ENCODE data around the gene POLE.

The POLE gene

DNA sequence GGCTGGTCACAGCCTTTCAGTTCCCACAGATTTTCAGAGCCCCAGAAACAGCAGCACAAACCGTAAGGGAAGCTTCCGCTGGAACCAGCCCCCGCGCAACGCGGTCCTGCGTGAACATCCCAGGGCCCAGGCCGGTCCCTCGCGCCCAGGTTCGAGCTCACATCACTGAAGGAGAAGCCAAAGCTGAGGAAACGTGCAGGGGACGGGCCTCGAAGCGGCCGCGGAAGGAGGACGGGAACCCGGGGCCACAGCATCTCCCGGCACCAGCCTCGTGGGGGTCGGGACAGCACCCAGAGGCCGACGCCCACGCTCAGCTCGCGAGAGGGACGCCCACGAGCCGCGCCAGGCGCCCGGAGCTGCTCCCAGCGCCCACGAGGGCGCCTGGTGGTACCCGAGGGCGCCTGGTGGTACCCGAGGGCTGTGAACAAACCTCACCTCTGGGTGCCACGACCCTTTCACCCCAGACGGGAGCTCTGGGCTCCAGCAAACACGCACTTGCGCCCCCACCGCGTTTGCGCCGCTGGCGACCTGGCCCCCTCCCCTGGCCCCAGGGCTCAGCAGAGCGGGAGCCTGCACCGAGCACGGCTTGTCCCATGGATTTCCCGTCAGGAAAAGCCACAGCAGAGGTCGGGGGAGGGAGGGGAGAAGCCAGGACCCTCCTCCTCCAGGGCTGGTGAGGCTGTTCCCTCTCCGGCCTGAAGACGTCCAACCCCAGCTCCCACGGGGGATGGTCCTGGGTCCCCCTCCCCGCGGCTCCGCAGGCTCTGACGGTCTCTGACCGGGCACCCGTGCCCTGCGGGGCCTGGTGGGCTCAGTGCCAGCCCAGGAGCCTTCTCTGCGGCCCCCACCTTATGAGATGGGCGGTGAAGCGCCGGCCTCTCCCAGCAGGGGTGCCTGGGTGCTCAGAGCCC lies 83.6 kb downstream of the POLE start:
- no peak overlapping the region for H3K27ac ChIP-seq
- TF ChIP-seq, protein P1, sequence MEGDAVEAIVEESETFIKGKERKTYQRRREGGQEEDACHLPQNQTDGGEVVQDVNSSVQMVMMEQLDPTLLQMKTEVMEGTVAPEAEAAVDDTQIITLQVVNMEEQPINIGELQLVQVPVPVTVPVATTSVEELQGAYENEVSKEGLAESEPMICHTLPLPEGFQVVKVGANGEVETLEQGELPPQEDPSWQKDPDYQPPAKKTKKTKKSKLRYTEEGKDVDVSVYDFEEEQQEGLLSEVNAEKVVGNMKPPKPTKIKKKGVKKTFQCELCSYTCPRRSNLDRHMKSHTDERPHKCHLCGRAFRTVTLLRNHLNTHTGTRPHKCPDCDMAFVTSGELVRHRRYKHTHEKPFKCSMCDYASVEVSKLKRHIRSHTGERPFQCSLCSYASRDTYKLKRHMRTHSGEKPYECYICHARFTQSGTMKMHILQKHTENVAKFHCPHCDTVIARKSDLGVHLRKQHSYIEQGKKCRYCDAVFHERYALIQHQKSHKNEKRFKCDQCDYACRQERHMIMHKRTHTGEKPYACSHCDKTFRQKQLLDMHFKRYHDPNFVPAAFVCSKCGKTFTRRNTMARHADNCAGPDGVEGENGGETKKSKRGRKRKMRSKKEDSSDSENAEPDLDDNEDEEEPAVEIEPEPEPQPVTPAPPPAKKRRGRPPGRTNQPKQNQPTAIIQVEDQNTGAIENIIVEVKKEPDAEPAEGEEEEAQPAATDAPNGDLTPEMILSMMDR (IDR thresholded peaks at IDR 0.05): no peak
- TF ChIP-seq ZFX (IDR thresholded peaks at IDR 0.05; ENCODE audit: borderline replicate concordance): no peak

DNA sequence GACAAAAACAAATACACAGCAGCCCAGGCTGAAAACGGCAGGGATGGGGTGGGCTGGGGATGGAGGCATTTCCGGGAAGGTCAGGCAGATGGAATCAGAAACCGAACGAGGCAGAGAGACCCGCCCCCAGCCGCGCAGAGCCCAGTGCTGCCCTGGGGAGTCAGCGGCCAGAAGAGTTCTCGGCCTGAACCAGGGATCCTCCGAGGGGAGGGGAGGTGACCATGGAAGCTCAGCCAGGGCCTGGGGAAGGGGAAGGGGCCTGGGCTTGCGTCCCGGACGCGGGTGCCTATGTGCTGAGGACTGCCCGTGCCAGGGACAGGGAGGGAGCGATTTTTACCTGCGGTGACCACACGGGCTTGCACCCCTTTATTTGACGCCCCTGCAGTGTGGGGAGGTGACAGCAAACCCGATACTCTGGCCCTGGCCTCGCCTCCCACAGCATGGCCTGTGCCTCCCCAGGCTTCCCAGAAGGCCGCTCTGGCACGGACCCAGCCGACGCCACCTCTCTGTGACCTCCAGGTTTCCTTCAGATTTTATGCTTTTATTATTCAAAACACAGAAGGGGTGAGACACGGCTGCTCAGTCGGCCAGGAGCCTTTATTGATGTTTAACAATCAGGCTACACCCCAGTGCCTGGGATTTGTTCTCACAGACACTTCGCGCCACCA lies 84.4 kb downstream of the POLE start:
- TF ChIP-seq ZFX (IDR thresholded peaks at IDR 0.05; ENCODE audit: borderline replicate concordance): no peak
- TF ChIP-seq, protein P1 (IDR thresholded peaks at IDR 0.05): no peak
- H3K27ac ChIP-seq: no peak overlapping the region

DNA sequence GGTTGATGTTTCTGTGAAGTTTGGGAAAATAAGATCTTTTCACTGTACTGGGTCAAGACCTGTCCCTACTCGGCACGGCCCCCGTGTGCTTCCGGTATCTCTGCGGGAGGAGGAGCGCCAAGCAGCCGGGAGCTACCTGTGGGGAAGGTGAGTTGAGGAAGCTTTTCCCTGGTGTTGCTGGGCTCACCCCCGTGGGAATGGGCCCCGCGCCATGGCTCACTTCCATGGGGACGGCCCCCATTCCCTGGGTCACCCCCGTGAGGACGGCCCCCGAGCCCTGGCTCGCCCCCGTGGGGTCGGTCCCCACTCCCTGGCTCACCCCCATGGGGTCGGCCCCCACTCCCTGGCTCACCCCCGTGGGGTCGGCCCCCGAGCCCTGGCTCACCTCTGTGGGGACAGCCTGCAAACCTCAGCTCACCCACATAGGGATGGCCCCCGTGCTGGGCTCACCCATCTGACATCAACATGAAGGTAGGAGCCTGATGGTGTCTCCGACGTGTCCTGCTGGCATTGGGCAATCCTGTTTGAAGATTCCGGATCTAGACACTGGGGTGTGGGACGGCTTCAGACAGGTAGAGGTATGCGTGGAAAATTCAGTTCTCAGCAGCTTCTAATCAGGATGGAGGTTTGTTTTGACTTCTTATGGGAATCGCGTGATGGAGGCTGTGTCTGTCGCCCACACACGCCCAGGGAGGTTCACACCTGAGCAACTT lies 85.8 kb downstream of the POLE start:
- no peak overlapping the region for H3K27ac ChIP-seq
- no peak for TF ChIP-seq ZFX (IDR thresholded peaks at IDR 0.05; ENCODE audit: borderline replicate concordance)
- TF ChIP-seq, protein P1 (IDR thresholded peaks at IDR 0.05): no peak

DNA sequence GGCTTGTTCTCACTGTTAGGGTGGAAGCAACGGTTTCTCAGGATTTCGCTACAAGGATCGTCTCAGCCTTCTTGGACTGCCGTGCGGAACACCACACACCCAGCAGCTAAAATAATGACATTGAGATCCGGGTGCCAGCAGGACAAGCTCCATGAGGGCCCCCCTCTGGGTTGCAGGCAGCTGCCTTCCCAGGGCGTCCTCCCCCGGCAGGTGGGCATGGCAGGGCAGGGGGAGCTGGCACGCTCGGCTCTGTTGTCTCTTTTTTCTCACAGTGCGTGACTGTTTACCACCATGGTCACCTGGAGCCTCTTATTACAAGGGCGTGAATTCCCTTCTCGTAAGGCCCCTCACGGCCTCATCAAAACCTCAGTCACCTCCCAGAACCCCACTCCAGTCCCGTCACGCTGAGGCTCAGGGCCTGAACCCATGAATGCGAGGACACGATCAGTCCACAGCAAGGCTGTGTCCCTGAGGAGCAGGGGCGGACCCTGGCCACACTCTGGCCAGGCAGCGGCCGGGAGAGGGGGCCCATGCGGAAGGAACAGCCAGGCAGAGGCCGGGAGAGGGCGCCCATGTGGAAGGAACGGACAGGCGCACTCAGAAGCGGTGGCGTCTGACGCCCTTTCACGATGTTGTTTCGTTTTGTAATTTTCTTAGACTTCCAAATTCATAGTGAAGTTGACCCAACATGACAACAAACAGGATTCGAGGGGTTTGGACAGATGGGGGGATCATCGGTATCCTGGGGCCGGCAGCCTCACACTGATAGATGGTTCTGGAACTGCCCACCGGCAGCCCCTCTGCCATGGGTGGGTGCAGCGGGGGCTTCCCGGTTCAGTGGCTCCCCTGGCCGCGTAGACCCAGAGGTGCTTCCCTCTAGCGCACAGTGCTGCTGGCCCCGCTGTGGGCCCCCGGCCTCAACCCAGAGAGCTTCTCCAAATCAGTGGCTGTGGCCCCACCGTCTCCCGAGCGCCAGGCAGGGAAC lies 86.8 kb downstream of the POLE start:
- H3K27ac ChIP-seq: peak overlapping the region; percentile 65; the same call in 1 of the 2 replicates
- TF ChIP-seq ZFX (IDR thresholded peaks at IDR 0.05; ENCODE audit: borderline replicate concordance): no peak
- TF ChIP-seq, protein P1 (IDR thresholded peaks at IDR 0.05): peak; percentile 96

DNA sequence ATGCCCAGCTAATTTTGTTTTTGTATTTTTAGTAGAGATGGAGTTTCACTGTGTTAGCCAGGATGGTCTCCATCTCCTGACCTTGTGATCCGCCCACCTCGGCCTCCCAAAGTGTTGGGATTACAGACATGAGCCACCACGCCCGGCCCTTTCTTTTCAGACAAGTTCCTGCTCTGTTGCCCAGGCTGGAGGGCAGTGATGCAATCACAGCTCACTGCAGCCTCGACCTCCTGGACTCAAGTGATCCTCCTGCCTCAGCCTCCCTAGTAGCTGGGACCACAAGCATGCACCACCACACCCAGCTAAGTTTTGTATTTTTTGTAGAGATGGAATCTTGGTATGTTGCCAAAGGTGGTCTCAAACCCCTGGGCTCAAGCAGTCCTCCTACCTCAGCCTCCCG lies 87.6 kb downstream of the POLE start:
- peak overlapping the region; percentile 65; the same call in 1 of the 2 replicates for H3K27ac ChIP-seq

DNA sequence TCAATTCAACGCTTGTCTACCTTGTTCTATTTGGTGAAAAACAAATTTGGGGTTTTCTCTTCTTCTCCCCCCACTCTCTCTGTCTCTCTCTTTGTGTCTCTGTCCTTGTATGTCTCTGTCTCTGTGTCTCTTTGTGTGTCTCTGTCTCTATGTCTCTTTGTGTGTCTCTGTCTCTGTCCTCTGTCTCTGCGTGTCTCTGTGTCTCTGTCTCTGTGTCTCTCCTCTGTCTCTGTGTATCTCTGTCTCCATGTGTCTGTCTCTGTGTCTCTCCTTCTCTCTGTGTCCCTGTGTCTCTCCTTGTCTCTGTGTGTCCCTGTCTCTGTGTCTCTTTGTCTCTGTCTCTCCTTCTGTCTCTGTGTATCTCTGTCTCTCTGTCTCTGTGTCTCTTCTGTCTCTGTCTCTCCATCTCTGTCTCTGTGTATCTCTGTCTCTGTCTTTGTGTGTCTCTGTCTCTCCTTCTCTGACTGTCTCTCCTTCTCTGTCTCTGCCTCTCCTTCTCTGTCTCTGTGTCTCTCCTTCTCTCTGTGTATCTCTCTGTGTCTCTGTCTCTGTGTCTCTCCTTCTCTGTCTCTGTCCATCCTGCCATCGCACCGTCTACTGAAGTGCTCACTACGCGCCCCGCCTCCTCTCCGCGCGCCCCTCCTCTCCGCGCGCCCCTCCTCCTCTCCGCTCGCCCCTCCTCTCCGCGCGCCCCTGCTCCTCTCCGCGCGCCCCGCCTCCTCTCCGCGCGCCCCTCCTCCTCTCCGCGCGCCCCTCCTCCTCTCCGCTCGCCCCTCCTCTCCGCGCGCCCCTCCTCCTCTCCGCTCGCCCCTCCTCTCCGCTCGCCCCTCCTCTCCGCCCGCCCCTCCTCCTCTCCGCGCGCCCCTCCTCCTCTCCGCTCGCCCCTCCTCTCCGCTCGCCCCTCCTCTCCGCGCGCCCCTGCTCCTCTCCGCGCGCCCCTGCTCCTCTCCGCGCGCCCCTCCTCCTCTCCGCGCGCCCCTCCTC lies 89.5 kb downstream of the POLE start:
- no peak for TF ChIP-seq ZFX (IDR thresholded peaks at IDR 0.05; ENCODE audit: borderline replicate concordance)
- TF ChIP-seq, protein P1 (IDR thresholded peaks at IDR 0.05): no peak
- H3K27ac ChIP-seq: no peak overlapping the region

Data from 22Rv1 (cell line).